IPS-18a (cell line): ENCODE results near the gene NXF1.
"Not testable (repeated sequence)": the region's sequence is repeated elsewhere in the genome, so short reads cannot be mapped to it uniquely, and the experiment has no call there.

Source experiments
- H3K27ac ChIP-seq: one replicate; pipeline ENCODE4 v1.5.1; 2013; ENCODE audit warnings: low read length
- H3K27me3 ChIP-seq: one replicate; pipeline ENCODE4 v1.6.1; 2013; ENCODE audit warnings: mild to moderate bottlenecking, low read length; ENCODE audit not compliant: control insufficient read depth, insufficient read depth
- H3K36me3 ChIP-seq: one replicate; pipeline ENCODE4 v1.6.1; 2013; ENCODE audit warnings: low read depth, low read length; ENCODE audit not compliant: control insufficient read depth
- H3K4me1 ChIP-seq: one replicate; pipeline ENCODE4 v1.6.1; 2013; ENCODE audit warnings: low read depth, low read length; ENCODE audit not compliant: control insufficient read depth
- H3K4me3 ChIP-seq: one replicate; pipeline ENCODE4 v1.5.1; 2013; ENCODE audit warnings: low read length
- H3K9ac ChIP-seq: one replicate; pipeline ENCODE4 v1.6.1; 2013; ENCODE audit warnings: mild to moderate bottlenecking, low read length, moderate library complexity
- H3K9me3 ChIP-seq: one replicate; pipeline ENCODE4 v1.6.1; 2013; ENCODE audit warnings: low read depth, low read length; ENCODE audit not compliant: control insufficient read depth

The NXF1 gene

GRCh38 chr11:62828130-62828529, 22.9 kb upstream of the NXF1 start:
- H3K9ac ChIP-seq, H3K4me1 ChIP-seq, H3K4me3 ChIP-seq, H3K27me3 ChIP-seq, H3K27ac ChIP-seq, H3K9me3 ChIP-seq: not testable (repeated sequence)
- peaks cover 33% of the 10 kb centered on the region for H3K36me3 ChIP-seq

GRCh38 chr11:62823677-62824076, 18.4 kb upstream of the NXF1 start:
- H3K4me3 ChIP-seq: no peak overlapping the region
- H3K4me1 ChIP-seq: no peaks in the 10 kb centered on the region
- H3K27me3 ChIP-seq: no peaks in the 10 kb centered on the region
- no peaks in the 10 kb centered on the region for H3K9me3 ChIP-seq
- H3K27ac ChIP-seq: no peak overlapping the region
- peaks cover 51% of the 10 kb centered on the region for H3K36me3 ChIP-seq
- no peak overlapping the region for H3K9ac ChIP-seq

- H3K27ac ChIP-seq: no peak overlapping the region
- no peak overlapping the region for H3K4me3 ChIP-seq
- H3K9ac ChIP-seq: no peak overlapping the region
- no peaks in the 10 kb centered on the region for H3K27me3 ChIP-seq
- peaks cover 12% of the 10 kb centered on the region for H3K36me3 ChIP-seq
- no peaks in the 10 kb centered on the region for H3K4me1 ChIP-seq
- no peaks in the 10 kb centered on the region for H3K9me3 ChIP-seq
Observed at GRCh38 chr11:62817129-62817528, 11.9 kb upstream of the NXF1 start.

GRCh38 chr11:62816557-62816956, 11.3 kb upstream of the NXF1 start:
- Histone ChIP-seq H3K27ac (no peak overlapping the region), H3K27me3 (no peaks in the 10 kb centered on the region), H3K4me3 (no peak overlapping the region), H3K36me3 (peaks cover 9% of the 10 kb centered on the region), H3K9me3 (no peaks in the 10 kb centered on the region), H3K9ac (no peak overlapping the region), H3K4me1 (no peaks in the 10 kb centered on the region)

- no peak overlapping the region for H3K9ac ChIP-seq
- no peaks in the 10 kb centered on the region for H3K9me3 ChIP-seq
- H3K27me3 ChIP-seq: no peaks in the 10 kb centered on the region
- H3K4me1 ChIP-seq: no peaks in the 10 kb centered on the region
- H3K27ac ChIP-seq: no peak overlapping the region
- H3K4me3 ChIP-seq: no peak overlapping the region
- no peaks in the 10 kb centered on the region for H3K36me3 ChIP-seq
Observed at GRCh38 chr11:62811659-62812058, 6.4 kb upstream of the NXF1 start.

- H3K4me1 ChIP-seq: peaks cover 4% of the 10 kb centered on the region
- H3K4me3 ChIP-seq: no peak overlapping the region
- H3K36me3 ChIP-seq: no peaks in the 10 kb centered on the region
- no peak overlapping the region for H3K9ac ChIP-seq
- H3K27ac ChIP-seq: no peak overlapping the region
- H3K27me3 ChIP-seq: no peaks in the 10 kb centered on the region
- no peaks in the 10 kb centered on the region for H3K9me3 ChIP-seq
Observed at GRCh38 chr11:62810748-62811147, 5.5 kb upstream of the NXF1 start.

GRCh38 chr11:62806611-62807121, 1.4 kb upstream of the NXF1 start:
- Histone ChIP-seq H3K4me3 (peak overlapping the region; percentile 83), H3K9me3 (no peaks in the 10 kb centered on the region), H3K4me1 (peaks cover 4% of the 10 kb centered on the region), H3K36me3 (peaks cover 17% of the 10 kb centered on the region), H3K27me3 (no peaks in the 10 kb centered on the region), H3K27ac (no peak overlapping the region), H3K9ac (no peak overlapping the region)

- Histone ChIP-seq H3K27ac (peak overlapping the region; percentile 81), H3K9ac (peak overlapping the region; percentile 82), H3K9me3 (no peaks in the 10 kb centered on the region), H3K27me3 (no peaks in the 10 kb centered on the region), H3K4me1 (peaks cover 4% of the 10 kb centered on the region), H3K36me3 (peaks cover 23% of the 10 kb centered on the region), H3K4me3 (peak overlapping the region; percentile 83)
Observed at GRCh38 chr11:62805961-62806441, 761 bp upstream of the NXF1 start.

- H3K27ac ChIP-seq: no peak overlapping the region
- H3K36me3 ChIP-seq: peaks cover 34% of the 10 kb centered on the region
- peak overlapping the region; percentile 83 for H3K4me3 ChIP-seq
- no peaks in the 10 kb centered on the region for H3K9me3 ChIP-seq
- H3K4me1 ChIP-seq: peaks cover 4% of the 10 kb centered on the region
- H3K27me3 ChIP-seq: no peaks in the 10 kb centered on the region
- H3K9ac ChIP-seq: peak overlapping the region; percentile 73
Observed at GRCh38 chr11:62804310-62805075, 747 bp downstream of the NXF1 start.

GRCh38 chr11:62801071-62801470, 4.2 kb downstream of the NXF1 start:
- H3K9me3 ChIP-seq: no peaks in the 10 kb centered on the region
- no peak overlapping the region for H3K9ac ChIP-seq
- no peak overlapping the region for H3K4me3 ChIP-seq
- H3K36me3 ChIP-seq: peaks cover 63% of the 10 kb centered on the region
- peaks cover 1% of the 10 kb centered on the region for H3K4me1 ChIP-seq
- no peaks in the 10 kb centered on the region for H3K27me3 ChIP-seq
- no peak overlapping the region for H3K27ac ChIP-seq

GRCh38 chr11:62799486-62799885, 5.8 kb downstream of the NXF1 start:
- no peak overlapping the region for H3K9ac ChIP-seq
- H3K4me1 ChIP-seq: no peaks in the 10 kb centered on the region
- peaks cover 79% of the 10 kb centered on the region for H3K36me3 ChIP-seq
- no peak overlapping the region for H3K4me3 ChIP-seq
- H3K27ac ChIP-seq: no peak overlapping the region
- no peaks in the 10 kb centered on the region for H3K9me3 ChIP-seq
- no peaks in the 10 kb centered on the region for H3K27me3 ChIP-seq

GRCh38 chr11:62796281-62796680, 9.0 kb downstream of the NXF1 start:
- Histone ChIP-seq H3K27me3 (no peaks in the 10 kb centered on the region), H3K36me3 (peaks cover 67% of the 10 kb centered on the region), H3K9me3 (no peaks in the 10 kb centered on the region), H3K4me1 (peaks cover 3% of the 10 kb centered on the region), H3K27ac (no peak overlapping the region), H3K9ac (no peak overlapping the region), H3K4me3 (no peak overlapping the region)
